ENCODE measurements around the gene CCDC57.

- TF ChIP-seq CTCF (IDR thresholded peaks at IDR 0.05; ENCODE audit: poor library complexity, severe bottlenecking) (no peak), EZH2 (IDR thresholded peaks at IDR 0.05; ENCODE audit: borderline replicate concordance, insufficient read depth, low read length, poor library complexity, severe bottlenecking) (no peak), POLR2AphosphoS5 (IDR thresholded peaks at IDR 0.05) (no peak), EP300 (conservative IDR thresholded peaks at IDR 0.05; ENCODE audit: poor library complexity, severe bottlenecking) (no peak), TAF1 (IDR thresholded peaks at IDR 0.05; ENCODE audit: low read depth) (no peak)
Observed at GRCh38 chr17:82085031-82085861, 127.4 kb downstream of the CCDC57 start.

Data from neural cell (in vitro differentiated cells).